VCaP (cell line): Measurements from ENCODE around the gene GLIS1.
A peak's percentile ranks its signal among the peaks of the same experiment; 100 is the strongest.

Experiments used
- H3K27ac ChIP-seq: fragments of 450-650 bp; 2 replicates; pipeline ENCODE4 v1.5.1; 2017
- TF ChIP-seq, protein P1 (sequence below): fragments of 450-650 bp; conservative IDR thresholded peaks from 2 replicates; pipeline ENCODE4 v1.5.1; 2017; ENCODE audit warnings: mild to moderate bottlenecking, moderate library complexity

The GLIS1 gene

DNA sequence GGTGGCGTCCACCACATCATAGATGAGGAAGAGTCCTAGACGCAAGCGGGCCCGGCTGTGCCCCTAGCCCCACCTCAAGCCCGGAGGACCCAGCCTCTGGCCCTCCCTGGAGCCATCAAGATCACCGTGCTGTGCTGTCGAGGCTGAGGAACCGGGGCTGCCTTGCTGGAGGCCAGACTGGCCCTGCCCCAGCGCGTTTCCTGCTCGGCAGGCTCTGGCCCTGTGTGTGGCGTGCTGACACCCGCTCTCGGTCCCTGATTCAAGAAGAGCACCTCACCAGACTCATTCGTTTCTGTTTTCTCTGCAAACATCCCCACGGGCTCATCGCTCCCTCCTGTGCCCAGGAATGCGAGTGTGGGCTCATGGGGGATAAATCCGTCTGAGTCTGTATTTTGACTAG is 51.1 kb downstream of the GLIS1 start:
- TF ChIP-seq, protein P1, sequence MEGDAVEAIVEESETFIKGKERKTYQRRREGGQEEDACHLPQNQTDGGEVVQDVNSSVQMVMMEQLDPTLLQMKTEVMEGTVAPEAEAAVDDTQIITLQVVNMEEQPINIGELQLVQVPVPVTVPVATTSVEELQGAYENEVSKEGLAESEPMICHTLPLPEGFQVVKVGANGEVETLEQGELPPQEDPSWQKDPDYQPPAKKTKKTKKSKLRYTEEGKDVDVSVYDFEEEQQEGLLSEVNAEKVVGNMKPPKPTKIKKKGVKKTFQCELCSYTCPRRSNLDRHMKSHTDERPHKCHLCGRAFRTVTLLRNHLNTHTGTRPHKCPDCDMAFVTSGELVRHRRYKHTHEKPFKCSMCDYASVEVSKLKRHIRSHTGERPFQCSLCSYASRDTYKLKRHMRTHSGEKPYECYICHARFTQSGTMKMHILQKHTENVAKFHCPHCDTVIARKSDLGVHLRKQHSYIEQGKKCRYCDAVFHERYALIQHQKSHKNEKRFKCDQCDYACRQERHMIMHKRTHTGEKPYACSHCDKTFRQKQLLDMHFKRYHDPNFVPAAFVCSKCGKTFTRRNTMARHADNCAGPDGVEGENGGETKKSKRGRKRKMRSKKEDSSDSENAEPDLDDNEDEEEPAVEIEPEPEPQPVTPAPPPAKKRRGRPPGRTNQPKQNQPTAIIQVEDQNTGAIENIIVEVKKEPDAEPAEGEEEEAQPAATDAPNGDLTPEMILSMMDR = no peak
- H3K27ac ChIP-seq = no peak overlapping the region

DNA sequence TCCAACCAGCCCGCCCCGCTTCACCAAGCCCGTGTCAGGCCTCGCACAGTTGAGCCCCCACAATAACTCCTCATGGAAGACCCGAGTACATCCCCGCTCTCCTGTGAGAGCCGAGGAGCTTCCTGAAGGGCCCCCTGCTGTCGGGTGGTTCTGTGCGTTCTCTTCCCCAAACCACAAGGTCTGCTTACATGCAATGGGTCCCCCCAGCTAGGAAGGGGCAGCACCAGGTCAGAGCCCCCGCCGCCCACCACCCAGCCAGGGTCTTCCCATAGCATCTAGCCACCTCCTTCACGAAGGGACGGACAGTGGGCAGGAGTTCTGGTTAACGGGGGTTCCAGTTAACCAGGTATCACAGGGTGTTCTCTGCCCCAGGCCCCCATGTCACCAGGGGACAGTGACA is 51.5 kb downstream of the GLIS1 start:
- H3K27ac ChIP-seq = no peak overlapping the region
- TF ChIP-seq, protein P1 = no peak

DNA sequence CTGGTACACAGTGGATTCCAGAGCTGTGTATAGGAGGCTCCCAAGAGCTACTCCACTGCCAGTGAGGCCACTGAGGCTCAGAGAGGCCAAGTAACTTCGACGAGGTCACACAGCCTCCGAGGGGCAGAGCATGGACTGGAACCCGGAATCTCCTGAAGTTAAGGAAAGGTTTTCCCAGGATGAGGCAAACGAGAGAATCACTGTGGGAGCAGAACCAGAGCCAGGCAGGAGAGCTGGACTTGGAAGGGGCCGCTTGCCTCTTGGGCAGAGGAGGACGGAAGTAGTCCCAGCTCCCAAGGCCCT is 52.0 kb downstream of the GLIS1 start:
- no peak overlapping the region for H3K27ac ChIP-seq
- TF ChIP-seq, protein P1 = no peak

DNA sequence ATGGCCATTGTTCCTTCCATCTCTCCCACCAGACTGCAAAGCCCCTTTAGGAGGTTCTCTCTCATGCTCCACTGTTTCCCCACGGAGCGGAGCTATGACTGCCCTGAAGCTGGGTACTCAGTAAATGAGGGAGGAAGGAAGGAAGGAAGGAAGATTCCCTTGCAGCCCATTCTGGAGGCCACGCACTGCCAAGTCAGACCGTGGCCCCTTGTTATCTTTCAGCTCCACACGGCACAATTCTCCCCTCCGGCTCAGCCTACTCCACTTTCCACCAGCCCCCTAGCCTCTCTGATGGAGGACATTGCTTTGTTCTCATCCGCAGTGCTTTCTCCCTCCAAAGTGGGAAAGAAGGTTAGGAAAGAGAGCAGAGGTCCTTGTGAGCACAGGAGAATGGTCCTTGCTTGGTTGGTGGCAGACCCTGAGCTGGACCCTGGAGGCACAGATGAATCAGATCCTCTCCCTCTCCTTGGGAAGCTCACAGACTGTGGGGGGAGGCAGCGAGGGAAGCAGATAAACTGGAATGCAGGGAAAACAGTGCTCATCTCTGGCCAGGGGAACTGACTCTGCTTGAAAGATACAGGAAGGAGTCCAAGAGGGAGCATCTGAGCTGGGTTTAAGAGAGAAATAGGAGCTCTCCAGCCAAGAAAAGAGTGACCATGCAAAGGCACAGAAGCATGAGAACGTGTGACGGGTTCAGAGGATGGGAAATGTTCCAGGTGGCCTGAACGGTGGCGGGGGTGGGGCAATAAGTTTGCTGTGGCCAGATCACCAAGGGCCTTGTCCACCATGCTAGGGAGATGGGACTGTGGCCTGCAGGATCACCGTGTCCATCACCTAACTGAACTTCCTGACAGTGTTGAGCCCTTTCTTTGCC is 52.6 kb downstream of the GLIS1 start:
- H3K27ac ChIP-seq = no peak overlapping the region
- TF ChIP-seq, protein P1 = no peak

DNA sequence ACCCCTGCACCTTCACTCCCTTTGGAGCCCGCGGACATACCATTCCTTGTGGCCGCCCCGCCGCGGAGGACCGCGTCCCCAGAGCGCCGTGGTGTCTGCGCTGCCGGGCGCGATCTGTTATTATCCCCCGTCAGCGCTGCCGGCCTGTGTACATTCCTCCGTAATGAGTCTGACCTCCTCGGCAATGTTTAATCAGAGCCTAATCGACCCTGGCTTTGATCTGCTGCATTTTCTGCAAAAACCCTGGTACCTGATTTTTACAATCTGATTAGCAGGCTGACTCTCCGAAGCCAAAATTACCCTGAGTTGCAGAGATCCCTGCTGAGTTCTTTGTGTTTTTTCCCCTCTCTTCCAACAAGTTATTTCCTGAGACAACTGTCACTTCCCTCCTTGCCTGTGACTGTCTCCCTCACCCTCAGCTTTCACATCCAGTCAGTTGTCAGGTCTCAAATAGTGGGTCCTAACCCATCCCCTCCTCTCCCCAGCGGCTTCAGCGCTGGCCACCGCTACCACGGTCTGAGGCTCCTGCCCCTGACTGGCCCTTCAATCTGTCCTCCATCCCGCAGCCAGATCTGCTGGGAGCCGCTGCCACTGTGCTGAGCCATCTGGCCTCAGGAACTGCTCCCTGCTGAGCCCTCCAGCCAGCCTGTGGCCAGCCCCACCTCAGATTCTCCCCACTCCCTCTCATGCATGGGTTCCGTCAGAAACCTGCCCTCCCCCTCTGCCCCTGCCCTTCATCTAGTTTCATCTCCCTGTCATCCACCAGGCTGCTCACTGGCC is 53.5 kb downstream of the GLIS1 start:
- TF ChIP-seq, protein P1 = no peak
- no peak overlapping the region for H3K27ac ChIP-seq

DNA sequence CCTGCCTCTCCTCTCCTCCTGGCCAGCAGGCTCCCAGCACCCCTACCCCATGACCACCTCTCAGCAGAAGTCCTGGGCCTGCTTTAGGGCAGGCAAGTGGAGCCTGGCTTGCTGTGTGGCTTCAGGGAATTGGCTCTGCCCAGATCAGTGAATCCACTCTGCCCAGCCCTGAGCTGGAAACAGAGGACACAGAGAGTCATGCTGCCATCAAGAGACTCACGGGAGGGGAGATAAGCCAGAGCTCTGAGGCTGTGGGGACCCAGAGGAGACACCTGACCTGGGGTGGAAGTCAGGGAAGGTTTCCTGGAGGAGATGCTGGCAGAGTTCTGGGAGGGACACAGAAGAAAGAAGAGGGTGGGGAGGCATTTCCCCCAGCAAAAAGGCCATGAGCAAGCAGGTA is 54.2 kb downstream of the GLIS1 start:
- no peak overlapping the region for H3K27ac ChIP-seq
- TF ChIP-seq, protein P1 = no peak

DNA sequence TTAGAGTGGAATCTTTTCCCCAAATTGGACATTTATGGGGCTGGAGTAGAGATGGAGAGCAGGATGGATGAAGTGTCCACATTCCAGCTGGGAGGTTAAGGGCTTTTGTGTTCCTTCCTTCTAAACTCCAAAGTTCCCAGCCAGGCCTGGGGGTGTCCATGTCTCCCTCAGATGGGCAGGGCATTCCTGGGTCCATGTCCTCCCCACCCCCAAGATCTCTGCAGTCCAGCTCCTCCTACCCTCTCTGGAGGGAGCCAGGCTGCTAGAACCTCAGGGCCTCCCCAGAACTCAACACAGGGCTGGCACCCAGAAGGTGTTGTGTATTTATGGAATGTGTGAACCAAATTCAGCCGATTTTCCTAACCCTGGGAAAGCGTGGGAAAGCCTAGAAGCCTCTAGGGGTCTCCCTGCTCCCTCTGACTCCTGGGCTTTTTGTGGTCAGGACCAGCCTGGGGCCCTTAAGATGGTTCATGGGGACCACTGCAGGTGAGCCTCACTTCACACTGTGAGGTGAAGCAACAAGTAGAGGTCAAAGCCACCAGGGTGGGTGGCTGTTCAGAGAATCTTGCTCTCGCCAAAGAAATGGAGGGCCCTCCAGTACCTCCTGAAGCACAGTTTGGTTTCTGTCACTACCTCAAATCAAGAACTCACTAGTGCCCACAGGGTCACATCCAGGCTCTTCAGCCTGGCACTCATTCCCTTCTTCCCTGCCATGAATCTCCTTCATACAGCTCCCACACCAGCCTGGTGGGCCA is 54.8 kb downstream of the GLIS1 start:
- H3K27ac ChIP-seq = no peak overlapping the region
- TF ChIP-seq, protein P1 = peak; percentile 23
